Ishikawa (cell line): ENCODE results near the gene RAB44.

Experiments
- CEBPB ChIP-seq: IDR thresholded peaks from 2 replicates; pipeline ENCODE4 v1.6.1; 2012
- CREB1 ChIP-seq: IDR thresholded peaks from 2 replicates; pipeline ENCODE4 v1.6.1; 2012; ENCODE audit warnings: low read depth
- EGR1 ChIP-seq: IDR thresholded peaks from 2 replicates; pipeline ENCODE4 v1.6.1; 2012
- EP300 ChIP-seq: IDR thresholded peaks from 2 replicates; pipeline ENCODE4 v1.6.1; 2012; ENCODE audit warnings: borderline replicate concordance
- FOXM1 ChIP-seq: IDR thresholded peaks from 2 replicates; pipeline ENCODE4 v1.6.1; 2012; ENCODE audit warnings: low read depth, borderline replicate concordance
- MAX ChIP-seq: IDR thresholded peaks from 2 replicates; pipeline ENCODE4 v1.6.1; 2012
- NFIC ChIP-seq: IDR thresholded peaks from 2 replicates; pipeline ENCODE4 v1.6.1; 2012
- RAD21 ChIP-seq: IDR thresholded peaks from 2 replicates; pipeline ENCODE4 v1.6.1; 2012; ENCODE audit warnings: low read depth
- REST ChIP-seq: IDR thresholded peaks from 2 replicates; pipeline ENCODE4 v1.6.1; 2012; ENCODE audit warnings: low read depth, mild to moderate bottlenecking
- TAF1 ChIP-seq: IDR thresholded peaks from 2 replicates; pipeline ENCODE4 v1.6.1; 2012; ENCODE audit warnings: low read depth, mild to moderate bottlenecking
- TCF12 ChIP-seq: IDR thresholded peaks from 2 replicates; pipeline ENCODE4 v1.6.1; 2012; ENCODE audit warnings: low read depth
- USF1 ChIP-seq: IDR thresholded peaks from 2 replicates; pipeline ENCODE4 v1.6.1; 2012
- YY1 ChIP-seq: IDR thresholded peaks from 2 replicates; pipeline ENCODE4 v1.6.1; 2012; ENCODE audit warnings: low read depth
- ZBTB7A ChIP-seq: IDR thresholded peaks from 2 replicates; pipeline ENCODE4 v1.6.1; 2012; ENCODE audit warnings: low read depth

- TF ChIP-seq REST (no peak), EGR1 (no peak), TAF1 (no peak), YY1 (no peak), NFIC (no peak), RAD21 (no peak), USF1 (no peak), EP300 (no peak), FOXM1 (no peak), CEBPB (no peak), ZBTB7A (no peak), CREB1 (no peak), TCF12 (no peak), MAX (no peak)
Measured at GRCh38 chr6:36694616-36695015, 3.0 kb upstream of the RAB44 start.
